ENCODE results near the gene GNAZ. TPM values are rescaled to one million over a fixed set of nuclear protein-coding genes. Genes with fewer than 3 reads are reported as not detected.

GNAZ gene
- total and polyA plus RNA-seq, 7 experiments from 2014 or later = 0.12 to 2.0 (median 0.31) TPM; not detected in 3

- H3K9me3 Mint-ChIP-seq = no peaks in the 10 kb centered on the region
- Histone ChIP-seq H3K9me3 (ENCODE audit: control insufficient read depth in 2 of 3, low read length in 3 of 3) (no peaks in the 10 kb centered on the region), H3K27me3 (ENCODE audit: control insufficient read depth in 2 of 2, insufficient read depth in 2 of 2, low read length in 2 of 2) (no peaks in the 10 kb centered on the region), H3K4me1 (ENCODE audit: control insufficient read depth in 2 of 2, insufficient read depth in 2 of 2, low read length in 2 of 2) (no peaks in the 10 kb centered on the region), H3K4me3 (ENCODE audit: low read length) (no peak overlapping the region), H3K27ac (ENCODE audit: low read depth, low read length) (no peak overlapping the region), H3K36me3 (ENCODE audit: control insufficient read depth in 2 of 3, insufficient read depth in 3 of 3, low read length in 3 of 3) (no peaks in the 10 kb centered on the region)
- intact Hi-C loops (cut with micrococcal nuclease) = no loop called here
- peaks cover 0 to 10% (median 0%) of the 10 kb centered on the region in 5 donors for H3K27me3 Mint-ChIP-seq
- H3K4me3 Mint-ChIP-seq = no peak overlapping the region
- POLR2A ChIA-PET = no interaction called here
- ATAC-seq (no peak), DNase-seq (no peak)
- CTCF ChIA-PET = no interaction called here
- H3K4me1 Mint-ChIP-seq = no peaks in the 10 kb centered on the region
- H3K36me3 Mint-ChIP-seq = no peaks in the 10 kb centered on the region
- H3K27ac Mint-ChIP-seq = no peak overlapping the region
Measured at GRCh38 chr22:23029521-23030228, 40.6 kb upstream of the GNAZ start.

- intact Hi-C loops (cut with micrococcal nuclease) = no loop called here
- no peak for DNase-seq
- H3K36me3 ChIP-seq (ENCODE audit: control insufficient read depth in 2 of 3, insufficient read depth in 3 of 3, low read length in 3 of 3) = no peaks in the 10 kb centered on the region
- no peaks in the 10 kb centered on the region for H3K4me1 ChIP-seq (ENCODE audit: control insufficient read depth in 2 of 2, insufficient read depth in 2 of 2, low read length in 2 of 2)
- POLR2A ChIA-PET = no interaction called here
- no peaks in the 10 kb centered on the region for H3K27me3 ChIP-seq (ENCODE audit: control insufficient read depth in 2 of 2, insufficient read depth in 2 of 2, low read length in 2 of 2)
- CTCF ChIA-PET = no interaction called here
- Mint-ChIP-seq H3K9me3 (no peaks in the 10 kb centered on the region), H3K36me3 (no peaks in the 10 kb centered on the region), H3K27me3 (peaks cover 0 to 10% (median 0%) of the 10 kb centered on the region in 5 donors), H3K27ac (peak overlapping the region in 1 of 9 donors; percentile 1), H3K4me3 (no peak overlapping the region), H3K4me1 (peaks cover 4 to 13% (median 10%) of the 10 kb centered on the region in 7 donors)
- no peak overlapping the region for H3K27ac ChIP-seq (ENCODE audit: low read depth, low read length)
- ATAC-seq = no peak
- H3K9me3 ChIP-seq (ENCODE audit: control insufficient read depth in 2 of 3, low read length in 3 of 3) = no peaks in the 10 kb centered on the region
- no peak overlapping the region for H3K4me3 ChIP-seq (ENCODE audit: low read length)
Measured at GRCh38 chr22:23031381-23031780, 38.9 kb upstream of the GNAZ start.

DNA sequence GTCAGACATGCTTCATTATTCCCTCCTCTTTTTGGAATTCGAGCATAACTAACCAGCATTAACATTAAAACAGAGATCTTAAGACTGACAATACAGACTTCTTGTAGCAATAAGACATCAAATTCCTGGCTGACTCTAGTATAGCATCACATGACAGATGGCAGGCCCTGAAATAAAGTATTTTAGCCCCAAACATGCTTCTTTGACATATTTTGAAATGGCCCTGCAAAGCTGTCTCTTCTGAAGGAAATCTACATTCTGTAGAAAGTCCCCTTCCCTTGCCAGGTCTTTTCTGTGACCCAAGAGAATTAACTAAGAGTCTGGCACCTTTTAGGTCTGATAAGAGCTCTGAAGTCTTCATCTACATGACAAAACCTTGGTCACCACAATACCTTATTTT lies 38.5 kb upstream of the GNAZ start:
- intact Hi-C loops (cut with micrococcal nuclease) = no loop called here
- no peaks in the 10 kb centered on the region for H3K9me3 ChIP-seq (ENCODE audit: control insufficient read depth in 2 of 3, low read length in 3 of 3)
- no peaks in the 10 kb centered on the region for H3K36me3 Mint-ChIP-seq
- peak overlapping the region in 1 of 9 donors; percentile 1 for H3K27ac Mint-ChIP-seq
- no peak for DNase-seq
- no peaks in the 10 kb centered on the region for H3K36me3 ChIP-seq (ENCODE audit: control insufficient read depth in 2 of 3, insufficient read depth in 3 of 3, low read length in 3 of 3)
- H3K4me1 ChIP-seq (ENCODE audit: control insufficient read depth in 2 of 2, insufficient read depth in 2 of 2, low read length in 2 of 2) = no peaks in the 10 kb centered on the region
- H3K27me3 Mint-ChIP-seq = peaks cover 0 to 10% (median 0%) of the 10 kb centered on the region in 5 donors
- no peaks in the 10 kb centered on the region for H3K9me3 Mint-ChIP-seq
- H3K4me1 Mint-ChIP-seq = peaks cover 4 to 17% (median 14%) of the 10 kb centered on the region in 7 donors
- ChIA-PET CTCF (no interaction called here), POLR2A (no interaction called here)
- H3K27me3 ChIP-seq (ENCODE audit: control insufficient read depth in 2 of 2, insufficient read depth in 2 of 2, low read length in 2 of 2) = no peaks in the 10 kb centered on the region
- H3K4me3 Mint-ChIP-seq = no peak overlapping the region
- no peak overlapping the region for H3K27ac ChIP-seq (ENCODE audit: low read depth, low read length)
- no peak overlapping the region for H3K4me3 ChIP-seq (ENCODE audit: low read length)
- no peak for ATAC-seq

DNA sequence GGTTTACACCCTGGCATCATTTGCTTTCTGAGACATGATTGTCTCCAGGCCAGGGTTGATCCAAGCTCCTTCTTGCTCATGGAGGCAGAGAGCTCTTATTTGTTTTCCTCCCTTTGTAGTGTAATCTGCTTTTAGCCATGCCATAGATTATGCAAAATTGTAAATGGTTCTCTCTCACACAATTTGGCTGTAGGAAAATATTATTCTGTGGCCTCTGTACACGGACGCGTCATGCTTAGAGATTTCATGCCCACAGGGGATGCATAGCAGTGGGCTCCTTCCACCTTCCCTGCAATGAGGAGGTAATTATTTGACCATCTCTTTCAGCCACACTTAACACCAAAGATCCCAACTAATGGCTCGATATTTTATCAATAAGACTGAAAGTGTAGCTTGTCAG lies 37.7 kb upstream of the GNAZ start:
- H3K27ac Mint-ChIP-seq = no peak overlapping the region
- Histone ChIP-seq H3K27ac (ENCODE audit: low read depth, low read length) (no peak overlapping the region), H3K4me3 (ENCODE audit: low read length) (no peak overlapping the region), H3K27me3 (ENCODE audit: control insufficient read depth in 2 of 2, insufficient read depth in 2 of 2, low read length in 2 of 2) (no peaks in the 10 kb centered on the region), H3K36me3 (ENCODE audit: control insufficient read depth in 2 of 3, insufficient read depth in 3 of 3, low read length in 3 of 3) (no peaks in the 10 kb centered on the region), H3K9me3 (ENCODE audit: control insufficient read depth in 2 of 3, low read length in 3 of 3) (no peaks in the 10 kb centered on the region), H3K4me1 (ENCODE audit: control insufficient read depth in 2 of 2, insufficient read depth in 2 of 2, low read length in 2 of 2) (no peaks in the 10 kb centered on the region)
- ATAC-seq (no peak), DNase-seq (no peak)
- CTCF ChIA-PET = no interaction called here
- no peaks in the 10 kb centered on the region for H3K36me3 Mint-ChIP-seq
- peaks cover 4 to 19% (median 17%) of the 10 kb centered on the region in 7 donors for H3K4me1 Mint-ChIP-seq
- POLR2A ChIA-PET = no interaction called here
- no peak overlapping the region for H3K4me3 Mint-ChIP-seq
- intact Hi-C loops (cut with micrococcal nuclease) = no loop called here
- H3K9me3 Mint-ChIP-seq = no peaks in the 10 kb centered on the region
- peaks cover 0 to 10% (median 0%) of the 10 kb centered on the region in 5 donors for H3K27me3 Mint-ChIP-seq

- H3K4me1 ChIP-seq (ENCODE audit: control insufficient read depth in 2 of 2, insufficient read depth in 2 of 2, low read length in 2 of 2) = no peaks in the 10 kb centered on the region
Measured at GRCh38 chr22:23033116-23033905, 37.0 kb upstream of the GNAZ start.

GRCh38 chr22:23034621-23035556 lies 35.4 kb upstream of the GNAZ start:
- Mint-ChIP-seq H3K27ac (peak overlapping the region in 2 of 9 donors; percentile 8 to 72), H3K4me1 (peaks cover 4 to 19% (median 17%) of the 10 kb centered on the region in 7 donors), H3K27me3 (peaks cover 8 to 16% (median 8%) of the 10 kb centered on the region in 5 donors), H3K9me3 (no peaks in the 10 kb centered on the region), H3K4me3 (no peak overlapping the region), H3K36me3 (no peaks in the 10 kb centered on the region)
- Histone ChIP-seq H3K4me1 (ENCODE audit: control insufficient read depth in 2 of 2, insufficient read depth in 2 of 2, low read length in 2 of 2) (no peaks in the 10 kb centered on the region), H3K4me3 (ENCODE audit: low read length) (no peak overlapping the region), H3K36me3 (ENCODE audit: control insufficient read depth in 2 of 3, insufficient read depth in 3 of 3, low read length in 3 of 3) (no peaks in the 10 kb centered on the region), H3K27ac (ENCODE audit: low read depth, low read length) (no peak overlapping the region), H3K27me3 (ENCODE audit: control insufficient read depth in 2 of 2, insufficient read depth in 2 of 2, low read length in 2 of 2) (no peaks in the 10 kb centered on the region), H3K9me3 (ENCODE audit: control insufficient read depth in 2 of 3, low read length in 3 of 3) (no peaks in the 10 kb centered on the region)
- ATAC-seq (no peak), DNase-seq (no peak)
- ChIA-PET CTCF (no interaction called here), POLR2A (no interaction called here)
- intact Hi-C loops (cut with micrococcal nuclease) = no loop called here

More at GRCh38 chr22:23033116-23033905, 37.0 kb upstream of the GNAZ start:
- Histone ChIP-seq H3K27me3 (ENCODE audit: control insufficient read depth in 2 of 2, insufficient read depth in 2 of 2, low read length in 2 of 2) (no peaks in the 10 kb centered on the region), H3K9me3 (ENCODE audit: control insufficient read depth in 2 of 3, low read length in 3 of 3) (no peaks in the 10 kb centered on the region), H3K36me3 (ENCODE audit: control insufficient read depth in 2 of 3, insufficient read depth in 3 of 3, low read length in 3 of 3) (no peaks in the 10 kb centered on the region), H3K27ac (ENCODE audit: low read depth, low read length) (no peak overlapping the region), H3K4me3 (ENCODE audit: low read length) (no peak overlapping the region)
- ChIA-PET CTCF (no interaction called here), POLR2A (no interaction called here)
- Mint-ChIP-seq H3K4me3 (no peak overlapping the region), H3K4me1 (peaks cover 4 to 19% (median 17%) of the 10 kb centered on the region in 7 donors), H3K27ac (no peak overlapping the region), H3K27me3 (peaks cover 5 to 10% (median 6%) of the 10 kb centered on the region in 5 donors), H3K9me3 (no peaks in the 10 kb centered on the region), H3K36me3 (no peaks in the 10 kb centered on the region)
- ATAC-seq (no peak), DNase-seq (no peak)
- intact Hi-C loops (cut with micrococcal nuclease) = no loop called here

Measured in naive thymus-derived CD4-positive, alpha-beta T cell (primary cell).